GM19193 (cell line): Measurements from ENCODE around the gene ACOXL.

ENCODE experiments used
- POLR2A ChIP-seq: IDR thresholded peaks from 4 replicates; pipeline ENCODE4 v1.6.1; 2011; ENCODE audit not compliant: insufficient read depth, insufficient read length; ENCODE audit errors: extremely low read depth

Gene ACOXL

GRCh38 chr2:111057045-111057444 lies 324.7 kb downstream of the ACOXL start:
- TF ChIP-seq POLR2A = no peak

GRCh38 chr2:111057721-111058120 lies 325.3 kb downstream of the ACOXL start:
- TF ChIP-seq POLR2A = no peak

GRCh38 chr2:111058264-111058663 lies 325.9 kb downstream of the ACOXL start:
- no peak for TF ChIP-seq POLR2A

- TF ChIP-seq POLR2A = no peak
Measured at GRCh38 chr2:111061191-111061590, 328.8 kb downstream of the ACOXL start.

- TF ChIP-seq POLR2A = no peak
Measured at GRCh38 chr2:111062417-111062816, 330.0 kb downstream of the ACOXL start.

- no peak for TF ChIP-seq POLR2A
Measured at GRCh38 chr2:111066062-111066593, 333.8 kb downstream of the ACOXL start.

GRCh38 chr2:111068435-111069058 lies 336.2 kb downstream of the ACOXL start:
- TF ChIP-seq POLR2A = no peak

GRCh38 chr2:111069722-111070121 lies 337.3 kb downstream of the ACOXL start:
- no peak for TF ChIP-seq POLR2A

- no peak for TF ChIP-seq POLR2A
Measured at GRCh38 chr2:111071600-111072171, 339.3 kb downstream of the ACOXL start.

GRCh38 chr2:111072220-111072871 lies 340.0 kb downstream of the ACOXL start:
- TF ChIP-seq POLR2A = no peak

- no peak for TF ChIP-seq POLR2A
Measured at GRCh38 chr2:111091811-111092211, 359.4 kb downstream of the ACOXL start.

- TF ChIP-seq POLR2A = no peak
Measured at GRCh38 chr2:111094691-111095090, 362.3 kb downstream of the ACOXL start.

- no peak for TF ChIP-seq POLR2A
Measured at GRCh38 chr2:111095434-111095833, 363.1 kb downstream of the ACOXL start.

- TF ChIP-seq POLR2A = no peak
Measured at GRCh38 chr2:111099402-111099801, 367.0 kb downstream of the ACOXL start.

GRCh38 chr2:111100087-111100764 lies 367.9 kb downstream of the ACOXL start:
- TF ChIP-seq POLR2A = no peak
